Heart left ventricle (tissue), 13 donors: ENCODE results near the gene HCFC2.

ENCODE experiments used
- CTCF ChIP-seq, 12 donors: fragments of 200-600 bp; sonication (generic) in 4 of 12; IDR thresholded peaks; one replicate each; pipeline versions ENCODE4 v1.5.0 to v1.8.0; 2018 to 2022; ENCODE audit warnings: antibody characterized with exemption in 12 of 12, mild to moderate bottlenecking in 5 of 12
- POLR2A ChIP-seq, 2 donors: fragments of 450-650 bp; IDR thresholded peaks; one replicate each; pipeline ENCODE4 v1.6.1; 2017; ENCODE audit warnings: antibody characterized with exemption in 2 of 2, mild to moderate bottlenecking in 2 of 2, moderate library complexity in 2 of 2
- donor health status: ischemic (EF 13 %, LVEDD 7.1; RV severe dilation, severe dysfunction).
- donor health status: DM: no; HTN: yes; CAD: no.
- donor health status: DM: no; HTN: no; CAD: no.
- donor health status: ischemic (EF 25% LVEDD 6.9; RV normal size, moderate dysfunction).
- donor health status: ischemic (EF 25% LVEDD 5.7; RV mildly dilated, moderate dysfunction).
- donor health status: ischemic (EF 35%, LVEDD 5.7; RV mildly dilated, moderate dysfunction).
- donor health status: nonischemic (EF 11% LVEDD 7.7; RV severe dilation, severe dysfunction).
- donor health status: DM: yes; HTN: yes; CAD: no.
- donor health status: PGD.
- donor health status: ischemic (EF 29% LVEDD 5.4; RV normal size, mild dysfunction).
- donor health status: nonischemic (EF 23%, LVEDD 6.1; RV moderate dilation, normal function).

- TF ChIP-seq POLR2A (IDR thresholded peaks at IDR 0.05) (no peak), CTCF (IDR thresholded peaks at IDR 0.05) (no peak)
Measured at GRCh38 chr12:104048162-104048561, 16.2 kb upstream of the HCFC2 start.
